B cell (primary cell): ENCODE data around the gene HOXD3. TPM values are rescaled to one million over a fixed set of nuclear protein-coding genes. Genes with fewer than 3 reads are reported as not detected.

Experiments
- ATAC-seq: fragments of 200-7000 bp; cut with Tn5 transposase; one replicate; pipeline ENCODE4 v1.10.0; 2021; ENCODE audit warnings: low read depth, mild to moderate bottlenecking, moderate number of reproducible peaks, moderate library complexity
- CTCF ChIA-PET: fragments of 350-600 bp; sonication (Branson Sonifier 250); formaldehyde crosslinking; loops from one replicate; lab custom pipeline; 2021; ENCODE audit warnings: antibody characterized with exemption, inconsistent platforms; lab: Charles Lee
- POLR2A ChIA-PET: fragments of 350-600 bp; sonication (Branson Sonifier 250); formaldehyde crosslinking; loops from one replicate; lab custom pipeline; 2021; ENCODE audit warnings: antibody characterized with exemption; lab: Charles Lee
- DNase-seq: peaks from one replicate; pipeline ENCODE4 v3.0.0; 2013
- H2AFZ ChIP-seq: 2 replicates; pipeline ENCODE4 v1.6.1; 2012; ENCODE audit warnings: mild to moderate bottlenecking, low read depth, low read length; ENCODE audit not compliant: insufficient read depth, poor library complexity, severe bottlenecking
- H3K27ac ChIP-seq, 2 donors: 1 replicate in 1 of 2; 2 replicates in 1 of 2; pipeline ENCODE4 v1.5.1; 2012 to 2013; ENCODE audit warnings: low read length in 2 of 2, mild to moderate bottlenecking in 2 of 2, moderate library complexity in 1 of 2
- H3K27me3 ChIP-seq, 4 experiments: fragments of 200-600 bp in 1 of 4; sonication (generic) in 1 of 4; replicated peaks in 1 of 4; 1 replicate in 2 of 4; 2 replicates in 2 of 4; pipeline versions ENCODE4 v1.6.1 to v1.7.0; 2013 to 2016; ENCODE audit warnings: low read length in 3 of 4, mild to moderate bottlenecking in 2 of 4, mixed read lengths in 1 of 4, moderate library complexity in 1 of 4; ENCODE audit not compliant: insufficient read depth in 4 of 4, control insufficient read depth in 3 of 4; ENCODE audit errors: control extremely low read depth in 1 of 4
- H3K36me3 ChIP-seq, 2 experiments: replicated peaks in 1 of 2; 1 replicate in 1 of 2; 2 replicates in 1 of 2; pipeline versions ENCODE4 v1.6.1 to v1.7.1; 2013; ENCODE audit warnings: low read length in 1 of 2; ENCODE audit not compliant: insufficient read depth in 2 of 2, control insufficient read depth in 1 of 2; ENCODE audit errors: control extremely low read depth in 1 of 2, extremely low read depth in 1 of 2
- H3K4me1 ChIP-seq, 2 donors: fragments of 200-600 bp in 1 of 2; sonication (generic) in 1 of 2; 1 replicate in 1 of 2; 2 replicates in 1 of 2; pipeline versions ENCODE4 v1.5.1 to v1.6.1; 2013 to 2017; ENCODE audit warnings: low read length in 2 of 2; ENCODE audit not compliant: control insufficient read depth in 2 of 2, insufficient read depth in 2 of 2
- H3K4me2 ChIP-seq: replicated peaks from 2 replicates; pipeline ENCODE3; 2012; ENCODE audit warnings: mild to moderate bottlenecking, low read depth, low read length; ENCODE audit not compliant: poor library complexity, severe bottlenecking
- H3K4me3 ChIP-seq, 5 experiments: fragments of 200-600 bp in 1 of 5; sonication (generic) in 1 of 5; 1 replicate in 3 of 5; 2 replicates in 2 of 5; pipeline versions ENCODE4 v1.5.1 to v1.7.0; 2011 to 2016; ENCODE audit warnings: low read length in 4 of 5, mild to moderate bottlenecking in 4 of 5, low read depth in 2 of 5, control low read depth in 1 of 5, moderate library complexity in 1 of 5; ENCODE audit not compliant: insufficient read depth in 1 of 5; ENCODE audit errors: control extremely low read depth in 1 of 5, extremely low read depth in 1 of 5
- H3K79me2 ChIP-seq: fragments of 200-600 bp; sonication (generic); one replicate; pipeline ENCODE4 v1.6.0; 2016; ENCODE audit warnings: low read length; ENCODE audit not compliant: control insufficient read depth, insufficient read depth
- H3K9ac ChIP-seq: fragments of 200-600 bp; sonication (generic); 2 replicates; pipeline ENCODE4 v1.6.1; 2017; ENCODE audit warnings: mild to moderate bottlenecking, low read length, moderate library complexity
- H3K9me3 ChIP-seq, 3 donors: one replicate each; pipeline versions ENCODE4 v1.6.1 to v1.7.1; 2013; ENCODE audit warnings: low read length in 2 of 3; ENCODE audit not compliant: control insufficient read depth in 2 of 3, insufficient read depth in 1 of 3; ENCODE audit errors: control extremely low read depth in 1 of 3
- H4K20me1 ChIP-seq: 2 replicates; pipeline ENCODE4 v1.6.0; 2012; ENCODE audit warnings: mild to moderate bottlenecking, low read length; ENCODE audit not compliant: insufficient read depth, control insufficient read depth, poor library complexity, severe bottlenecking
- H3K27ac Mint-ChIP-seq: one replicate; pipeline ENCODE4 v1.8.0; 2021; ENCODE audit warnings: mixed read lengths
- H3K27me3 Mint-ChIP-seq: one replicate; pipeline ENCODE4 v1.8.0; 2021; ENCODE audit warnings: mixed read lengths
- H3K4me1 Mint-ChIP-seq: one replicate; pipeline ENCODE4 v1.8.0; 2021; ENCODE audit warnings: mixed read lengths
- H3K4me3 Mint-ChIP-seq: one replicate; pipeline ENCODE4 v1.8.0; 2021; ENCODE audit warnings: mixed read lengths
- H3K9me3 Mint-ChIP-seq: one replicate; pipeline ENCODE4 v1.8.0; 2022; ENCODE audit warnings: mixed read lengths; ENCODE audit not compliant: insufficient read depth
- CTCF ChIP-seq: fragments of 200-600 bp; IDR thresholded peaks from one replicate; pipeline ENCODE4 v1.8.0; 2022; ENCODE audit warnings: antibody characterized with exemption, mild to moderate bottlenecking
- EZH2 ChIP-seq: IDR thresholded peaks from 2 replicates; pipeline ENCODE4 v1.6.1; 2012; ENCODE audit warnings: borderline replicate concordance, low read depth, mild to moderate bottlenecking, moderate library complexity, low read length; ENCODE audit not compliant: insufficient read depth, poor library complexity, severe bottlenecking
- WGBS: methylation state at CpG from one replicate; pipeline ENCODE4 v1.1.5; 2013; ENCODE audit warnings: missing lambda C conversion rate; ENCODE audit not compliant: insufficient coverage; 5-methylcytosine and 5-hydroxymethylcytosine counted together
- intact Hi-C: fragments of 100-400 bp; cut with micrococcal nuclease; formaldehyde crosslinking; loops from one replicate; pipeline ENCODE4 v1.10.0; 2022
- polyA plus RNA-seq: library from polyadenylated mRNA; depleted of rRNA; stranded (reverse); fragments of >200 nt; gene quantifications from 2 replicates; pipeline ENCODE4 v1.2.3, GENCODE V29; 2012
- total RNA-seq, 2 donors: library from RNA; stranded (reverse); fragments of 120-200 nt in 1 of 2; gene quantifications; 1 replicate in 1 of 2; 2 replicates in 1 of 2; pipeline versions ENCODE4 v1.2.3 to v1.2.4, GENCODE V29; 2013 to 2022

HOXD3 gene
- total and polyA plus RNA-seq, 2 donors (not counting 1 experiment from before 2014, with no cell fraction given): not detected

DNA sequence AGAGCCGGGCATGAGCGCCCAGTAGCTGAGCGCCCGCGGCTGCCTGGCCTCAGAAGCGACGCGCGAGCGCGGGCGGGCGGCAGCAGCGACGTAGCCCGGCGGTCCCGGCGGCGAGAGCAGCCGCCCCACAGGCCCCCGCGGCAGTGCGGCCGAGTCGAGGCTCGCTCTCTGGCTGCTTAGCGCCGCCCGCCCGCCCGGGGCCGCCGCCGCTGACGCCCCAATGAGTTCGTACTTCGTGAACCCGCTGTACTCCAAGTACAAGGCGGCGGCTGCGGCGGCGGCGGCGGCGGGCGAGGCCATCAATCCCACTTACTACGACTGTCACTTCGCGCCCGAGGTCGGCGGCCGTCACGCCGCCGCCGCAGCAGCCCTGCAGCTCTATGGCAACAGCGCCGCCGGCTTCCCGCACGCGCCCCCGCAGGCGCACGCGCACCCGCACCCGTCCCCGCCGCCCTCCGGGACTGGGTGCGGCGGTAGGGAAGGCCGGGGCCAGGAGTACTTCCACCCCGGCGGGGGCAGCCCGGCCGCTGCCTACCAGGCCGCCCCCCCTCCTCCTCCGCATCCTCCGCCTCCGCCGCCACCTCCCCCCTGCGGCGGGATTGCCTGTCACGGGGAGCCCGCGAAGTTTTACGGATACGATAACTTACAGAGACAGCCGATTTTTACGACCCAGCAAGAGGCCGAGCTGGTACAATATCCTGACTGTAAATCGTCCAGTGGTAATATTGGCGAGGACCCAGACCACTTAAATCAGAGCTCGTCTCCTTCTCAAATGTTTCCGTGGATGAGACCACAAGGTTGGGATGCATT is 26.8 kb upstream of the HOXD3 start:
- Histone ChIP-seq H3K4me3 (peak overlapping the region in 2 of 5 experiments; percentile 21 to 29), H3K27ac (no peak overlapping the region), H3K36me3 (no peaks in the 10 kb centered on the region), H3K4me1 (peaks cover 26 to 38% of the 10 kb centered on the region in 2 donors), H3K27me3 (peaks cover 0 to 84% (median 73%) of the 10 kb centered on the region in 4 experiments), H3K4me2 (peak overlapping the region; percentile 71), H2AFZ (peak overlapping the region; percentile 23), H3K9ac (peak overlapping the region; percentile 30), H4K20me1 (no peaks in the 10 kb centered on the region), H3K9me3 (peaks cover 0 to 17% (median 0%) of the 10 kb centered on the region in 3 donors), H3K79me2 (no peaks in the 10 kb centered on the region)
- H3K4me1 Mint-ChIP-seq: peaks cover 26% of the 10 kb centered on the region
- ChIA-PET CTCF (interaction anchor here (0.8 to 3.3 kb wide), 11 partner anchors 9 to 522 kb away, joined by 3 to 12 read pairs (median 5); partner anchors contain the start of gene HOXD1), POLR2A (no interaction called here)
- H3K27ac Mint-ChIP-seq: no peak overlapping the region
- peak; percentile 20 for TF ChIP-seq EZH2
- TF ChIP-seq CTCF: no peak
- peak overlapping the region; percentile 63 for H3K4me3 Mint-ChIP-seq
- DNase-seq: peak; percentile 56
- intact Hi-C loops: loop anchor here (5.0 kb wide), 1 partner anchor 53 kb away; no protein-coding TSS in a partner anchor
- peaks cover 77% of the 10 kb centered on the region for H3K27me3 Mint-ChIP-seq
- 9% methylated on average over 97 of the region's 100 CpGs for WGBS
- H3K9me3 Mint-ChIP-seq: no peaks in the 10 kb centered on the region
- peak; percentile 17 for ATAC-seq
